ENCODE results near the gene METTL16.
A peak's percentile ranks its signal among the peaks of the same experiment; 100 is the strongest.

METTL16 gene

DNA sequence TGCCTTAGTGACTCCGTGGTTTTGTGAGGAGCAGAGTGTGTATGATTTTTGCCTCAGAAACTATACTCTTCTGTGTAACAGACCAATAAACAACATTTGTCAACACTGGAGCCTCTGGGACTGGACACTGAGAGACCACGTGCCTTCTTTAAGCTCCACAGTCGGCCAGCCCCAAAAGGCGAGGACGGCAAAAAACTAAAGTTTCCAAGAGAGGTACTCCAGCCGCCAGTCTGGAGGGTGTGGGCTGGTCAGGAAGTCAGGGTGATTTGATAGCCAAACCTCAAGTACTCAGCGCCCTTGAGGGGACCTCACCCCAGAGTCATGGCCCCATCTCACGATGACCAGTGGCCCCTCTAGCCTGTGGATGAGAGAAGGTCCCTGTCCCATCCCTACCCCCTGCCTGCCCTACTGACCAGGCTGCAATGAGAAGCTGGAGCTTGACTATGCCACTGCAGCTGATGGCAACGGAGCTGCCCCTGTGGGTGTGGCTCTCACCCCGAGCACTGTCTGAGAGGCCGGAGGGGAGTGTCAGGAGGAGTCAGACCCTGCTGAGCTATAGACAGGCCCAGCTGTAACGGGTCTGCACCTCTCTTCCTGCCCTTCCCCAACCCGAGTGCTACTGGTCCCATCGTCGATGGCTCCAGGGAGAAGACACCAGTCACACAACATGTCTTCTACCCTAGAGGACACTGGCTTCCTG, 130.6 kb downstream of the METTL16 start:
- DNase-seq (ENCODE audit: low spot score): no peak

- no peak for DNase-seq (ENCODE audit: low spot score)
Measured at GRCh38 chr17:2380226-2380922, 131.3 kb downstream of the METTL16 start.

GRCh38 chr17:2379489-2380225, 132.0 kb downstream of the METTL16 start:
- no peak for DNase-seq (ENCODE audit: low spot score)

- DNase-seq (ENCODE audit: low spot score): no peak
Measured at GRCh38 chr17:2378905-2379304, 132.8 kb downstream of the METTL16 start.

DNA sequence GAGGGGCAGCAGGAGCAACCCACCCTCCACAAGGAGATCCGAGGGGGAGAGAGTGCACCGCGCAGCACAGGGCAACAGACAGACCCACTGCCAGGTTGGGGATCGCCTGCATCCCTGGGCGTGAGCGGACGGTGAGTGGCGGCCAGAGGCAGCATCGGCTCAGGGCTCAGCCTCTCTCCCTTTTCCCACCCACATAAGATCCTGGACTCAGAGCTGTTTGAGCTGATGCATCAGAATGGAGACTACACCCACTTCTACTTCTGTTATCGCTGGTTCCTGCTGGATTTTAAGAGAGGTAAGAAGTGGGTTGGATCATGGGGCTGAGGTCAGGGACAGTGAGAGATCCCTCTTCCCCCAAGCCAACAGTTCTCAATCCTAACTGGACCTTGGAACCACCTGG, 134.0 kb downstream of the METTL16 start:
- no peak for DNase-seq (ENCODE audit: low spot score)

GRCh38 chr17:2376107-2376506, 135.6 kb downstream of the METTL16 start:
- no peak for DNase-seq (ENCODE audit: low spot score)

- DNase-seq (ENCODE audit: low spot score): no peak
Measured at GRCh38 chr17:2375406-2375805, 136.3 kb downstream of the METTL16 start.

DNA sequence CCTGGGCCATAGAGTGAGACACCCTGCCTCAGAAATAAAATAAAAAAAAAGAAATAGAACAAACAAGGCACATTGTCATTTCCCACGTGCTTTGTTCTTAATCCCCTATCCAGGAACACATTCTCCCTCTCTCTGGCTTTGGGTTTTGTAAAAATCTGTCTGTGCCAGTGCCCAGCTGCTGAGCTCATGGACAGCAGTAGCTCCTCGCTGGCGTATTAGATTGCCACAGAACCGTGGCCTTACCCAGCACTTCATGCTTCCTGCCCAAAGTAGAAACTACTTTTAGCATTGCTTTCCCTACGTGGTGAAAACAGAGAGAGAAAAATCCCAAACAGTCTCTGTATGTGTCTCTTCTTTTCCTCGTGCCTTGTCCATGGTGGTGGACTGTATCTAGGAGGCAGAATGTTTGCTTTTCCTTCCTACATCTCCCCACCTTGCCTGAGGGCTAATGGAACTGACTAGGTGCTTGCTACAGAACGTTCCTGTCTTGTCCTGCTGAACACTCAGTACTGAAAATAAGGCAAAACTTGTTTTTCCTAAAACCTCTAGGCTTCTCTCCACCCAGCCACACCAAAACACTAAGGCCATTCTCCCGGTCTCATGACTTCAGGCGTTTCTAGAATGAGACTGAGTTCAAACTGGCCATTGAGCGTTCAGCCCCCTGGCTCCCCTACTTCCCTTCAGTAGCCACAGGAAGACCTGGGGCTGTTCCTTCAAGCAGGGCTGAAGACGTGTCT, 137.0 kb downstream of the METTL16 start:
- DNase-seq (ENCODE audit: low spot score): no peak

- DNase-seq (ENCODE audit: low spot score): no peak
Measured at GRCh38 chr17:2373179-2373578, 138.5 kb downstream of the METTL16 start.

DNA sequence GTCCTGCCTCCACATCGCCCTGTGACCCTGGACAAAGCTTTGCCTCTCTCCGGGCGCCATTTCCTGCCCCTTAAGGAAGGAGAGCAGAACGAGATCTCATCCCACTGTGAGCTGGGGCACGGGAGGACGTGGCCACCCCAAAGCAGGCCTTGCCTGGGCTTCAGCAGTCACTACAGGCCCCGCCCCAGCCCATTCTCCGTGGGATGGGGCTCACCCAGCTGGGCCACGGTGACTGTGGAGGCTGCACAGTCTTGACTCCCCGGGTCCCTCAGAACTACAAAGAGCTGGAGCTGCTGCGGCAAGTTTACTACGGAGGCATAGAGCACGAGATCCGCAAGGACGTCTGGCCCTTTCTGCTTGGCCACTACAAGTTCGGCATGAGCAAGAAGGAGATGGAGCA, 139.0 kb downstream of the METTL16 start:
- no peak for DNase-seq (ENCODE audit: low spot score)

GRCh38 chr17:2372180-2372579, 139.5 kb downstream of the METTL16 start:
- no peak for DNase-seq (ENCODE audit: low spot score)

GRCh38 chr17:2371183-2372130, 140.2 kb downstream of the METTL16 start:
- no peak for DNase-seq (ENCODE audit: low spot score)

DNA sequence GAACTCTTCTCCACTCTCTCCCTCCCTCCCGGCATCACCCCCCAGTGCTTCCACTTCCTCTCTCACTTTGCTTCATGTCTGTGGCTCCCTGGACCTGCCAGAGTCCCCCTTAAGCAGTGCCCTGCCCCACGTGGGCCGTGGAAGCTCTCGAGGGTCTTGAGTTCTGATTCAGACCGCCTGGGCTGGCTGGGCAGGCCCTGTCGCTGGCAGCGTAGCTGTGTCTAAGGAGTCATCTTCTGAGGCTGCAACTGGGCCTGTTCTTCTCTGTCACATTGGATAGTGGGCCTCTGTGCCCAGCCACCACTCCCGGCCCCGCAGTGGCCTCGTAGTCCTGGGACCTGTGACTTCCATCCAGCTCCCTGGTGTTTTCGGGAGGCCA, 141.5 kb downstream of the METTL16 start:
- no peak for DNase-seq (ENCODE audit: low spot score)

DNA sequence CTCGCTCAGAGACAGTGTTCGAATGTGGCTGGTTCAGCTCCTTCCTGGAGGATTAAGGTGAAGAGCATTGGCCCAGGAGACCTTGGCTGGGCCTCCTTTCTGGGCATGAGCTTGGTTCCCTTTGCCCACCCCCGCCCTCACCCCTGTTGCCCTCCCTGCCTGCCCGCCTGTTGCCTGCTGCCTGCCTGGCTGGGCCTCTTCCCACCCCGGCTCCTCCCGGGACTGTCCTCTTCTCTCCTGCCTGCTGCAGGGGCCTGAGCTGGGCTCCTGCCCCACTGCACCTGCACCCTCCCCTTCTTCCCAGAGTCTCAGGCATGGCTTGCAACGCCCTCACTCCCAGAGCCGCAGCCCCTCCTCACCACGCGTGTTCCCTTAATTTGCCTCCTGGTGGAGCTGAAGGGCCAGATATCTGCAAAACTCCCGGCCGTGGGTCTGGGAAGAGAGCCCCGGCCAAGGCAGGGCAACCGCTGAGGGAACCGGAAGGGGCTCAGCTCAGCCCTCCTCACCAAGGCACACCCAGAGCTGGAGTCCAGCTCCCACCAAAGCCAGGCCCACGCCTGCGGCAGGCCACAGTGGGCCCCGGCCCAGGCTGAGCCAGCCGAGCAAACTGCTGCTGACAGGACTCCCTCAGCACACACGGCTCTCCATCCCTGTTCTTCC, 142.0 kb downstream of the METTL16 start:
- no peak for DNase-seq (ENCODE audit: low spot score)

DNA sequence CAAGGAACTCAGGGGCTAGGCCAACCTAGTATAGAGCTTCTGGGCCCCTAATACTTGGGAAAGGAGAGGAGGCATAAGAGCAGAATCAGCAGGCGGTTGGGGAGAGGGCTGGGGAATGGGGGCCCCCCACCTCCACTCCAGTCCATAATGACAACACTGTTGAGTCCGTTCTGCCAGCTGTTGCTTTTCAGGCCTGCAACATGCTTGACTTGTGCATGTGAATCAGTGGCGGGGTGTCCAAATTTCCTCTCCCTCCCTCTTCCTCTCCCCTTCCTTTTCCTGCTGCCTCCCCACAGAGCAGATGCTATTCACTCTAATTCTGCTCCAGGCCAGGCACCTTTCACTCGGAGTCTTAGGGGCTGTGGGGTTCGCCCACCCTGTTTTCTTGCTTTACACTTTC, 142.6 kb downstream of the METTL16 start:
- no peak for DNase-seq (ENCODE audit: low spot score)

DNA sequence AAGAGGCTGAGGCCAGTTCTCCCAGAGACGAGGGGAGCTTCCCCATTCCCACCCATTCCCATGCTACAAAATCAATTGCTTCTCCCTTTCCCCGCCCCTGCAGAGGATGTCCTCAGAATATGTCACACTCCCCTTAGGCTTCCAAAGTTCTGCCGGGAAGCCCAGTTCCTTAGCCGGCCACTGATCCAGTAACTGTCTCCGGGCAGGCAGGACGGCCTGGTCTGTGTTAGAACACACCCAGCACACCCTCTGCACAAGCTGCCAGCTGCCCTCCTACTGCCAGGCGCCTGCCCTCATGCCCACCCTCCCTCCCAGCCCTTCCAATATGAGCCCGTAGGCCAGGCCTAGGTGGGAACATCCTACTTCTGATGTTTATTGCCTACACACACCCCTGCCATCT, 143.3 kb downstream of the METTL16 start:
- no peak for DNase-seq (ENCODE audit: low spot score)

DNA sequence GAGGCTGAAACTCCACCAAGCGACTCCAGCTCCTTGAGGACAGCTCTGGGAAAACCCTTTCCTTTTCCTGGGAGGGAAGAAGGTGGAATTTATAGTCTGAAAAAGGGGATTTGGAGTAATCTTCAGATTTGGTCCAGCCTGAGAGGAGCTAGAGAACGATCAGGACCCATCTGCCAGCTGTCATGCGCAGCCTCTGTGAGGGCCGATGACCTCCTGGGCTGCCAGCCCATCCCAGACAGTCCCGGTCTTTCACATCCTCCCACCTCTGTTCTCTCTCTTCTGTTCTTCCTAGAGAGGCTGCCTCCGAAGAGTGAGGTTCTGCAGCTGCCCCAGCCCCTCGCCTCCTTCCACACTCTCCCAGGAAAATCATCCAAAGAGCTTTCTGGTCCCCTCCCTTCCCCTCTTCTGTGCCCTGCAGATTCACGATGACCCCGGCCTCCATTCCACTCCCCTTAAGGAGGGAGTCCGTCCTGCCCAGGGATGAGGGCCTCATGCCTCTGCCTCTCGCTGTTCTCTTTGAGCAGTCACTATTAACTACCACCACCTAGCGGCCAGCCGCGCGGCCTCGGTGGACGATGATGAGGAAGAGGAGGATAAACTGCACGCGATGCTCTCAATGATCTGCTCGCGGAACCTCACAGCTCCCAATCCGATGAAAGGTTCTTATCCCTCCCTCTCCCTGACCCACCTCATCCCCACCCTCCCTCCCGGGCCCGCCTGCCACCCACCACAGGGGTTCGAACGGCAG, 144.8 kb downstream of the METTL16 start:
- peak; percentile 57 for DNase-seq (ENCODE audit: low spot score)
